Loucy (cell line): ENCODE data around the gene PPP1CB.

Experiments
- H2AFZ ChIP-seq: fragments of 200-600 bp; sonication (generic); 2 replicates; pipeline ENCODE4 v1.6.0; 2016; ENCODE audit warnings: antibody characterized with exemption, mild to moderate bottlenecking, low read length, moderate library complexity
- H3F3A ChIP-seq: fragments of 200-600 bp; 2 replicates; pipeline ENCODE4 v1.6.0; 2016; ENCODE audit warnings: antibody characterized with exemption, low read depth, mild to moderate bottlenecking
- H3K27me3 ChIP-seq: fragments of 200-600 bp; sonication (generic); 2 replicates; pipeline ENCODE4 v1.6.1; 2014; ENCODE audit warnings: low read length, mild to moderate bottlenecking; ENCODE audit not compliant: insufficient read depth, poor library complexity, severe bottlenecking
- H3K36me3 ChIP-seq: fragments of 200-600 bp; sonication (generic); 2 replicates; pipeline ENCODE4 v1.6.1; 2016; ENCODE audit warnings: low read length; ENCODE audit not compliant: insufficient read depth
- H3K4me1 ChIP-seq: fragments of 200-600 bp; sonication (generic); 2 replicates; pipeline ENCODE4 v1.5.1; 2014; ENCODE audit warnings: low read length, mild to moderate bottlenecking; ENCODE audit not compliant: insufficient read depth, poor library complexity, severe bottlenecking
- H3K4me2 ChIP-seq: fragments of 200-600 bp; sonication (generic); 2 replicates; pipeline ENCODE4 v1.6.0; 2014; ENCODE audit warnings: antibody characterized with exemption, low read length, low read depth, mild to moderate bottlenecking; ENCODE audit not compliant: poor library complexity, severe bottlenecking
- H3K4me3 ChIP-seq: fragments of 200-600 bp; sonication (generic); 2 replicates; pipeline ENCODE4 v1.5.1; 2014; ENCODE audit warnings: low read length, mild to moderate bottlenecking, mixed read lengths; ENCODE audit not compliant: poor library complexity, severe bottlenecking
- H3K79me2 ChIP-seq: fragments of 200-600 bp; sonication (generic); 2 replicates; pipeline ENCODE4 v1.6.1; 2014; ENCODE audit warnings: low read length; ENCODE audit not compliant: insufficient read depth
- H3K9ac ChIP-seq: fragments of 200-600 bp; sonication (generic); 2 replicates; pipeline ENCODE4 v1.6.0; 2014; ENCODE audit warnings: mild to moderate bottlenecking, low read depth, low read length, moderate library complexity; ENCODE audit not compliant: poor library complexity, severe bottlenecking
- H3K9me2 ChIP-seq: fragments of 200-600 bp; sonication (generic); replicated peaks from 2 replicates; pipeline ENCODE4 v1.6.1; 2016; ENCODE audit warnings: low read depth, low read length, mixed read lengths
- H3K9me3 ChIP-seq: fragments of 200-600 bp; sonication (generic); 2 replicates; pipeline ENCODE4 v1.6.1; 2014; ENCODE audit warnings: mild to moderate bottlenecking, antibody characterized with exemption, low read length, low read depth; ENCODE audit not compliant: insufficient read depth
- H4K20me1 ChIP-seq: fragments of 200-600 bp; sonication (generic); 2 replicates; pipeline ENCODE4 v1.6.0; 2014; ENCODE audit warnings: antibody characterized with exemption, low read length, mild to moderate bottlenecking; ENCODE audit not compliant: insufficient read depth, poor library complexity, severe bottlenecking
- EZH2phosphoT487 ChIP-seq: fragments of 200-600 bp; IDR thresholded peaks from 2 replicates; pipeline ENCODE4 v1.6.1; 2018; ENCODE audit warnings: antibody characterized with exemption, mild to moderate bottlenecking, moderate library complexity, borderline replicate concordance
- TF ChIP-seq, protein P1 (sequence below): fragments of 200-600 bp; sonication (generic); conservative IDR thresholded peaks from 2 replicates; pipeline ENCODE4 v1.5.1; 2014; ENCODE audit warnings: mild to moderate bottlenecking, antibody characterized with exemption, low read length

Gene PPP1CB

GRCh38 chr2:28721601-28722191, 29.9 kb upstream of the PPP1CB start:
- Histone ChIP-seq H3K4me3 (no peak overlapping the region), H3K36me3 (no peaks in the 10 kb centered on the region), H3K4me2 (no peak overlapping the region), H2AFZ (no peak overlapping the region), H3K9me2 (no peaks in the 10 kb centered on the region), H4K20me1 (no peaks in the 10 kb centered on the region), H3K27me3 (no peaks in the 10 kb centered on the region), H3K79me2 (no peaks in the 10 kb centered on the region), H3K4me1 (no peaks in the 10 kb centered on the region), H3K9ac (no peak overlapping the region), H3K9me3 (no peaks in the 10 kb centered on the region), H3F3A (no peaks in the 10 kb centered on the region)
- TF ChIP-seq EZH2phosphoT487, result no peak
- TF ChIP-seq, protein P1, sequence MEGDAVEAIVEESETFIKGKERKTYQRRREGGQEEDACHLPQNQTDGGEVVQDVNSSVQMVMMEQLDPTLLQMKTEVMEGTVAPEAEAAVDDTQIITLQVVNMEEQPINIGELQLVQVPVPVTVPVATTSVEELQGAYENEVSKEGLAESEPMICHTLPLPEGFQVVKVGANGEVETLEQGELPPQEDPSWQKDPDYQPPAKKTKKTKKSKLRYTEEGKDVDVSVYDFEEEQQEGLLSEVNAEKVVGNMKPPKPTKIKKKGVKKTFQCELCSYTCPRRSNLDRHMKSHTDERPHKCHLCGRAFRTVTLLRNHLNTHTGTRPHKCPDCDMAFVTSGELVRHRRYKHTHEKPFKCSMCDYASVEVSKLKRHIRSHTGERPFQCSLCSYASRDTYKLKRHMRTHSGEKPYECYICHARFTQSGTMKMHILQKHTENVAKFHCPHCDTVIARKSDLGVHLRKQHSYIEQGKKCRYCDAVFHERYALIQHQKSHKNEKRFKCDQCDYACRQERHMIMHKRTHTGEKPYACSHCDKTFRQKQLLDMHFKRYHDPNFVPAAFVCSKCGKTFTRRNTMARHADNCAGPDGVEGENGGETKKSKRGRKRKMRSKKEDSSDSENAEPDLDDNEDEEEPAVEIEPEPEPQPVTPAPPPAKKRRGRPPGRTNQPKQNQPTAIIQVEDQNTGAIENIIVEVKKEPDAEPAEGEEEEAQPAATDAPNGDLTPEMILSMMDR, result no peak

GRCh38 chr2:28725021-28725711, 26.5 kb upstream of the PPP1CB start:
- H2AFZ ChIP-seq, result no peak overlapping the region
- no peaks in the 10 kb centered on the region for H4K20me1 ChIP-seq
- H3F3A ChIP-seq, result no peaks in the 10 kb centered on the region
- no peaks in the 10 kb centered on the region for H3K36me3 ChIP-seq
- H3K4me3 ChIP-seq, result no peak overlapping the region
- H3K9me2 ChIP-seq, result no peaks in the 10 kb centered on the region
- H3K4me2 ChIP-seq, result no peak overlapping the region
- no peak for TF ChIP-seq EZH2phosphoT487
- TF ChIP-seq, protein P1, result no peak
- no peaks in the 10 kb centered on the region for H3K4me1 ChIP-seq
- H3K9me3 ChIP-seq, result no peaks in the 10 kb centered on the region
- no peaks in the 10 kb centered on the region for H3K79me2 ChIP-seq
- H3K27me3 ChIP-seq, result no peaks in the 10 kb centered on the region
- no peak overlapping the region for H3K9ac ChIP-seq

- Histone ChIP-seq H3K79me2 (no peaks in the 10 kb centered on the region), H3K4me2 (no peak overlapping the region), H3K4me1 (no peaks in the 10 kb centered on the region), H2AFZ (no peak overlapping the region), H3K9me2 (no peaks in the 10 kb centered on the region), H3K27me3 (no peaks in the 10 kb centered on the region), H3F3A (no peaks in the 10 kb centered on the region), H4K20me1 (no peaks in the 10 kb centered on the region), H3K9ac (no peak overlapping the region), H3K9me3 (no peaks in the 10 kb centered on the region), H3K4me3 (no peak overlapping the region), H3K36me3 (no peaks in the 10 kb centered on the region)
- TF ChIP-seq, protein P1, result no peak
- no peak for TF ChIP-seq EZH2phosphoT487
Observed at GRCh38 chr2:28726177-28726576, 25.5 kb upstream of the PPP1CB start.
